Measurements from ENCODE around the gene VPS37C. TPM values are rescaled to one million over a fixed set of nuclear protein-coding genes. Genes with fewer than 3 reads are reported as not detected.

The VPS37C gene
- total RNA-seq, 2 donors from 2014 or later, result 23.0 to 32.7 TPM

DNA sequence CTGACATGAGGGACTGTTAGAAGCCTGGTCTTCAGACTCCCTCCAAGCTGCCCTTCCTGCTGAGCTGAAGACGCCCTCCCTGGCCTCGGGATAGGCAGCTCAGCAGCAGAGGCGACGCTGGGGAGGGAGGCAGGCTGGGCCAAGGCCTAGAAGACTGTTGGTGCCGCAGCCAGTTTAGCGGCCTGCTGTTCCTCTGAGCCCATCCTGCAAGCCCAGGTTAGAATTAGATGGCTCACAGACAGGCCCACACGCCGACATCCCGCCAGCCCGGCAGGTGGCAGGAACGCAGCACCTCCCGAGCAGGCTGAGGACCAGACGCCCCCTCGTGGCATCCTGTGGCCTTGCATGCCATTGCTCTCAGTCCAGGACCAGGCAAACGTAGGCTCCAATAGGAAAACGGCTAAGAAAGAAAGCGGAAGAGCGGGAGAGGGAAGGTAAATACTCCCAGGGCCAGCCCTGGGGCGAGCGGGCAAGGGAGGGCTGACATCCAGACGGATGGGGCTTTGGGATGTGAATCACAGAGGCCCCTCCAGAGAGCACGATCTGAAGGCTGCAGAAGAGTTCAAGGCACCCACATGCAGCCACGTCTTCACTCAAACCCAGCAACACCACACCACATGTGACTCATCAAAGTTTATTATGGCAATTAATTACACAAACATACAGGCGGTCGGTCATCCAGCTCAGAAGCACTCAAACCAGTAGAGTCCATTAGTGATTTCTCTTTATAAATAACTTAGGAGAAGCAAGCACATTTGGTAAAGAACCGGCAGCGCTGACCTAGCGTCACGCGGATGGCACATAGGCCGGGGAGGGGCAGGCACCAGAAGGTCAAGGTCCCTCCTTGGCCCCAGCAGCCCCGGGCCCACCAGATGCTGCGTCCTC, 31.3 kb downstream of the VPS37C start:
- TF ChIP-seq, protein P1, sequence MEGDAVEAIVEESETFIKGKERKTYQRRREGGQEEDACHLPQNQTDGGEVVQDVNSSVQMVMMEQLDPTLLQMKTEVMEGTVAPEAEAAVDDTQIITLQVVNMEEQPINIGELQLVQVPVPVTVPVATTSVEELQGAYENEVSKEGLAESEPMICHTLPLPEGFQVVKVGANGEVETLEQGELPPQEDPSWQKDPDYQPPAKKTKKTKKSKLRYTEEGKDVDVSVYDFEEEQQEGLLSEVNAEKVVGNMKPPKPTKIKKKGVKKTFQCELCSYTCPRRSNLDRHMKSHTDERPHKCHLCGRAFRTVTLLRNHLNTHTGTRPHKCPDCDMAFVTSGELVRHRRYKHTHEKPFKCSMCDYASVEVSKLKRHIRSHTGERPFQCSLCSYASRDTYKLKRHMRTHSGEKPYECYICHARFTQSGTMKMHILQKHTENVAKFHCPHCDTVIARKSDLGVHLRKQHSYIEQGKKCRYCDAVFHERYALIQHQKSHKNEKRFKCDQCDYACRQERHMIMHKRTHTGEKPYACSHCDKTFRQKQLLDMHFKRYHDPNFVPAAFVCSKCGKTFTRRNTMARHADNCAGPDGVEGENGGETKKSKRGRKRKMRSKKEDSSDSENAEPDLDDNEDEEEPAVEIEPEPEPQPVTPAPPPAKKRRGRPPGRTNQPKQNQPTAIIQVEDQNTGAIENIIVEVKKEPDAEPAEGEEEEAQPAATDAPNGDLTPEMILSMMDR (IDR thresholded peaks at IDR 0.05), result peak; percentile 97
- Histone ChIP-seq H3K4me1 (ENCODE audit: control insufficient read depth in 1 of 2, low read depth in 2 of 2) (peaks cover 0 to 19% of the 10 kb centered on the region in 2 donors), H3K9me3 (no peaks in the 10 kb centered on the region), H3K27me3 (replicated peaks; ENCODE audit: insufficient read depth) (no peaks in the 10 kb centered on the region), H3K36me3 (peaks cover 13% of the 10 kb centered on the region), H3K27ac (no peak overlapping the region), H3K4me3 (peak overlapping the region; percentile 23)
- ATAC-seq (ENCODE audit: insufficient number of reproducible peaks, low FRiP score, low read depth), result peak; percentile 66
- peak; percentile 46 for DNase-seq (ENCODE audit: low spot score)

DNA sequence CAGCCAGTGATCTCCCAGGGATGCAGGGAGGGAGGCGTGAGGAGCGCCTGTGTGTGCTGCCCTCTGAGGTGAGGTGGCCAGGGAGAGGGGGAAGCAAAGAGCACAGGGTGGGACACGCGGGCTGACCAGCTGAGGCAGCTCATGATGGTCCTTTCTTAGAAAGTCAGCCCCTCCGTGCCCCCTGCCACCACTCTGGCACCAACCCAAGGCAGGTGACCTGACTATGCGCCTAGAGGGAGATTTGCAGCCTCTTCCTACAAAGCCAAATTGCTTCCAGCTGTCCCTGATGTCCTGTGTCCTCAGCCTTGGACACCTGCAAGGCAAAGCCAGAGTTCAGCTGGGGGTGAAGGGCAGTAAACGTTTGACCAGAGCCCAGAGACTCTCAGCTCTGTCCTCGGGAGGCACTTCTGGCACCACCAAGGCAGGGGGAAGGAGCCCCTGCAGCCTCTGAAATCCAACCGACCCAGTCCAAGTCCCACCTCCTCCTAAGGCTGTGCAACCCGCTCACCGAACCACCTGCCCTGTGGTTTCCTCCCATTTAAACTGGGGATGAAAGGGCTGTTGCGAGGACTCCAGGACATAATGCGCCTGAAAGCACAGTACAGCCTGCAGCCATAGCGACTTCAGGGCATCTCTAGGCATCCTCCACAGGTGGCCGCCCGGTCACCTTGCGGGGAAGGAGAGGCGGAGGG, 32.1 kb downstream of the VPS37C start:
- H3K36me3 ChIP-seq, result peaks cover 13% of the 10 kb centered on the region
- H3K27me3 ChIP-seq (replicated peaks; ENCODE audit: insufficient read depth), result no peaks in the 10 kb centered on the region
- ATAC-seq (ENCODE audit: insufficient number of reproducible peaks, low FRiP score, low read depth) (no peak), DNase-seq (ENCODE audit: low spot score) (no peak)
- TF ChIP-seq, protein P1 (IDR thresholded peaks at IDR 0.05), result no peak
- H3K4me1 ChIP-seq (ENCODE audit: control insufficient read depth in 1 of 2, low read depth in 2 of 2), result peaks cover 0 to 19% of the 10 kb centered on the region in 2 donors
- no peak overlapping the region for H3K27ac ChIP-seq
- no peaks in the 10 kb centered on the region for H3K9me3 ChIP-seq
- H3K4me3 ChIP-seq, result no peak overlapping the region

DNA sequence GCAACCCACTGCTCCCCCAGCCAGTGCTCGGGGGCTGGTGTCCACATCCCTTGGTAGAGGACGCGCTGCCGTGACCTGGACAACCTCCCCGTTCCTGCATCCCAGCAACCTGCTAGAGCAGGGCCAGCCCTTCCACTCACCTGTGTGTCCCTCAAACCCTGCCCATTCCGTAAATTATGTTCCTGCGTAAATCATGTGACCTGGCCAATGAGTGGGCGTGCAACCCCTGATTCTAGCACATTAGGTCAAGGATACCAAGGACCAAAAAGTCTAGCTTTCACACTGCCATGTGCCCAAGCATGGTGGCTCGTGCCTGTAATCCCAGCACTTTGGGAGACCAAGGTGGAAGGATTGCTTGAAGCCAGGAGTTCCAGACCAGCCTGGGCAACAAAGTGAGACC, 33.2 kb downstream of the VPS37C start:
- no peaks in the 10 kb centered on the region for H3K9me3 ChIP-seq
- no peak for ATAC-seq (ENCODE audit: insufficient number of reproducible peaks, low FRiP score, low read depth)
- no peak overlapping the region for H3K4me3 ChIP-seq
- H3K27me3 ChIP-seq (replicated peaks; ENCODE audit: insufficient read depth), result no peaks in the 10 kb centered on the region
- no peak overlapping the region for H3K27ac ChIP-seq
- peaks cover 9% of the 10 kb centered on the region for H3K36me3 ChIP-seq
- DNase-seq (ENCODE audit: low spot score), result no peak
- TF ChIP-seq, protein P1 (IDR thresholded peaks at IDR 0.05), result no peak
- H3K4me1 ChIP-seq (ENCODE audit: control insufficient read depth in 1 of 2, low read depth in 2 of 2), result peaks cover 0 to 19% of the 10 kb centered on the region in 2 donors

DNA sequence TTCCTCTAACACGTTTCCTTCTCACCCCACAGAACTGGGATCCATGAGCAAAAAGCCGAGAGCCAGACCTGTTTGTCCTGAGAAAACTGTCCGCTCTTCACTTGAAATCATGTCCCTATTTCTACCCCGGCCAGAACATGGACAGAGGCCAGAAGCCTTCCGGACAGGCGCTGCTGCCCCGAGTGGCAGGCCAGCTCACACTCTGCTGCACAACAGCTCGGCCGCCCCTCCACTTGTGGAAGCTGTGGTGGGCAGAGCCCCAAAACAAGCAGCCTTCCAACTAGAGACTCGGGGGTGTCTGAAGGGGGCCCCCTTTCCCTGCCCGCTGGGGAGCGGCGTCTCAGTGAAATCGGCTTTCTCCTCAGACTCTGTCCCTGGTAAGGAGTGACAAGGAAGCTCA, 35.0 kb downstream of the VPS37C start:
- no peaks in the 10 kb centered on the region for H3K36me3 ChIP-seq
- H3K4me1 ChIP-seq (ENCODE audit: control insufficient read depth in 1 of 2, low read depth in 2 of 2), result peaks cover 0 to 19% of the 10 kb centered on the region in 2 donors
- no peaks in the 10 kb centered on the region for H3K27me3 ChIP-seq (replicated peaks; ENCODE audit: insufficient read depth)
- TF ChIP-seq, protein P1 (IDR thresholded peaks at IDR 0.05), result peak; percentile 10
- ATAC-seq (ENCODE audit: insufficient number of reproducible peaks, low FRiP score, low read depth) (no peak), DNase-seq (ENCODE audit: low spot score) (no peak)
- H3K4me3 ChIP-seq, result peak overlapping the region; percentile 56
- no peaks in the 10 kb centered on the region for H3K9me3 ChIP-seq
- no peak overlapping the region for H3K27ac ChIP-seq

DNA sequence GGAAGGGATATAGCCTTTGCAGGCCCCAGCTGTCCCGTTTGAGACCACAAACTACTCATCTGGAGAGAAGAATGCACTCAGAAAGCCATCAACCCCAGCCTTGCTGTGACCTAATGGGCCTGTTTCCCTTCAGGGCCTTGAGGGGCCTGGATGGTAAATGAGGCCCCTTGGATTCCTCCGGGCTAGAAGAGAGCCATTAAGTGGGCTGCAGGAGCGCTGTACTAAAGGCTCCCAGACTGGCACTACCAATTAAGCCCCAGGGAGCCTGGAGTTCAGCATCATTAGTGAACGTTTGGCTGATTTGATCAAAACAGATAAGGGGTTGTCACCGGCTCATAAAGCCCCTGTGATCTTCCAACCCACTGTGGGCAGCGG, 35.9 kb downstream of the VPS37C start:
- TF ChIP-seq, protein P1 (IDR thresholded peaks at IDR 0.05), result no peak
- H3K36me3 ChIP-seq, result no peaks in the 10 kb centered on the region
- no peak for DNase-seq (ENCODE audit: low spot score)
- no peaks in the 10 kb centered on the region for H3K27me3 ChIP-seq (replicated peaks; ENCODE audit: insufficient read depth)
- H3K27ac ChIP-seq, result no peak overlapping the region
- ATAC-seq (ENCODE audit: insufficient number of reproducible peaks, low FRiP score, low read depth), result no peak
- H3K4me3 ChIP-seq, result no peak overlapping the region
- no peaks in the 10 kb centered on the region for H3K9me3 ChIP-seq
- H3K4me1 ChIP-seq (ENCODE audit: control insufficient read depth in 1 of 2, low read depth in 2 of 2), result peaks cover 0 to 24% of the 10 kb centered on the region in 2 donors

Measured in thoracic aorta (tissue), 2 donors.